SK-N-SH treated with all-trans-retinoic acid at 6 μM for 48 hours (cell line): Measurements from ENCODE around the gene EPHA6.

Source experiments
- ARNTL ChIP-seq: fragments of 450-650 bp; formaldehyde crosslinking; IDR thresholded peaks from 2 replicates; pipeline ENCODE4 v1.5.0; 2020; ENCODE audit warnings: low read depth, mild to moderate bottlenecking, moderate library complexity, borderline replicate concordance
- CSDC2 ChIP-seq: fragments of 250-450 bp; sonication (Bioruptor Pico); IDR thresholded peaks from 2 replicates; pipeline ENCODE4 v1.5.0; 2020; ENCODE audit warnings: mild to moderate bottlenecking, moderate library complexity
- GLIS3 ChIP-seq: fragments of 250-450 bp; sonication (Bioruptor Pico); IDR thresholded peaks from 2 replicates; pipeline ENCODE4 v1.5.0; 2020; ENCODE audit warnings: mild to moderate bottlenecking, moderate library complexity
- PATZ1 ChIP-seq: fragments of 250-450 bp; sonication (Bioruptor Pico); IDR thresholded peaks from 2 replicates; pipeline ENCODE4 v1.8.0; 2020; ENCODE audit warnings: mild to moderate bottlenecking, moderate library complexity, borderline replicate concordance
- PPARA ChIP-seq: fragments of 250-450 bp; sonication (Bioruptor Pico); IDR thresholded peaks from 2 replicates; pipeline ENCODE4 v1.5.0; 2020; ENCODE audit warnings: mild to moderate bottlenecking, borderline replicate concordance
- TCF4 ChIP-seq: fragments of 250-450 bp; sonication (Bioruptor Pico); IDR thresholded peaks from 2 replicates; pipeline ENCODE4 v1.8.0; 2021; ENCODE audit warnings: mild to moderate bottlenecking, moderate library complexity, borderline replicate concordance
- TOX ChIP-seq: fragments of 250-450 bp; sonication (Bioruptor Pico); IDR thresholded peaks from 2 replicates; pipeline ENCODE4 v1.8.0; 2021; ENCODE audit warnings: mild to moderate bottlenecking, moderate library complexity, borderline replicate concordance

GRCh38 chr3:96813820-96814650 lies at the start of gene EPHA6:
- TF ChIP-seq GLIS3 (CRISPR knock-in tag) (no peak), ARNTL (CRISPR knock-in tag) (no peak), CSDC2 (CRISPR knock-in tag) (no peak), PATZ1 (CRISPR knock-in tag) (no peak), PPARA (no peak), TOX (CRISPR knock-in tag) (no peak), TCF4 (no peak)
